GM21723 (cell line): ENCODE data around the gene CTAGE1.
"Not testable (repeated sequence)": the region's sequence is repeated elsewhere in the genome, so short reads cannot be mapped to it uniquely, and the experiment has no call there.

Experiments
- ATAC-seq: cut with Tn5 transposase; IDR thresholded peaks from one replicate; pipeline ENCODE4 v1.9.1; 2021; ENCODE audit warnings: mild to moderate bottlenecking, moderate library complexity; ENCODE audit not compliant: unreplicated experiment

CTAGE1 gene

DNA sequence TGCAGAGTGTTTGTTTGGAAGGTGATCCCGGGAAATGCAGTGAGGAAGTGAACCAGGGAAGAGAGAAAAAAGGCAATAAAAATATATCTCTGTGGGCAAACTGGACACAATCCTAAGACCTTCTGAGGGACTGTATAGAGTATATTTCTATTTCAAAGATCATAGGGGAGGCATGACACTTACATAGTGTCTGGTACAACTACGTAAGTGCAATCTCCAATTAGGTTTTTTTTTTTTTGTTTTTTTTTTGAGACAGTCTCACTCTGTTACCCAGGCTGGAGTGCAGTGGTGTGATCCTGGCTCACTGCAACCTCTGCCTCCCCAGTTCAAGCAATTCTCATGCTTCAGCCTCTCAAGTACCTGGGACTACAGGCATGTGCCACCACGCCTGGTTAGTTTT is 24.6 kb downstream of the CTAGE1 start:
- not testable (repeated sequence) for ATAC-seq

GRCh38 chr18:22391407-22392345 is 26.0 kb downstream of the CTAGE1 start:
- no peak for ATAC-seq

DNA sequence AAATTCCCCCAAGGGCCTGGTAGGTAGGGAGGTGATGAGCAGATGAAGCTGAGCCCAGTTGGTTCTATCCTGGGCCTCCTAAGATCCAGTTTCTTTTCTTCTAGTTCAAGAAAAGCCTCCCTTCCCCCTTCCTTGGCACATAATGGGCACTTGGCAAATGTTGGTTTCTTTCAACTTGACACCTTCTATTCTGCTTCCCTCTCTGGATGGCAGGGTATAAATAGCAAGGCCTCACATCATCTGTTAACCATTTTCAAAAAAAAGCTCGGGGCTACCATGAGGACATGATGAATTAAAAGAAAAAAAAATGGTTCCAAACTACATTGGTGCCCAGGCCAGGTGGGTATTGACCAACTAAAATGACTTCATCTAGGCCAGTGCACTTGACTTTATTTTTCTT is 29.9 kb downstream of the CTAGE1 start:
- no peak for ATAC-seq

GRCh38 chr18:22387364-22387763 is 30.4 kb downstream of the CTAGE1 start:
- no peak for ATAC-seq

DNA sequence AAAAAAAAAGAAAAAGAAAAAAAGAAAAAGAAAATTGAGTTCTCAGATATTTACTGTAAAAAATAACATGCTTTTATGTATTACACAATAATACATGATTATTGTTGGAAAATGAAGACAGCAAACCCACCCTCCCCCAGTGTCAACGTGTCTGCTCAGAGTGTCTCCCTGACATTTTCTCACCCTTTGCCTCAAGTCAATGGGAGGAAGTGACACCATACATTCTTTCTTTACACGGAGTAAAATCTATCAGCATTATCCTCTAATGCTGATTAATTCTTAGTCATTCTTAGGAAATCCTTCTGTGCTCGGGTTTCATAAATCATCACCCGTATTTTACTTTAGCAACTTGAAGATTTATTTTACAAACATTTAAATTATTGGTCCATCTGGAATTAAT is 32.0 kb downstream of the CTAGE1 start:
- no peak for ATAC-seq

GRCh38 chr18:22378672-22379282 is 38.9 kb downstream of the CTAGE1 start:
- ATAC-seq, result no peak

GRCh38 chr18:22377769-22378168 is 39.9 kb downstream of the CTAGE1 start:
- no peak for ATAC-seq

GRCh38 chr18:22370414-22370813 is 47.3 kb downstream of the CTAGE1 start:
- no peak for ATAC-seq

DNA sequence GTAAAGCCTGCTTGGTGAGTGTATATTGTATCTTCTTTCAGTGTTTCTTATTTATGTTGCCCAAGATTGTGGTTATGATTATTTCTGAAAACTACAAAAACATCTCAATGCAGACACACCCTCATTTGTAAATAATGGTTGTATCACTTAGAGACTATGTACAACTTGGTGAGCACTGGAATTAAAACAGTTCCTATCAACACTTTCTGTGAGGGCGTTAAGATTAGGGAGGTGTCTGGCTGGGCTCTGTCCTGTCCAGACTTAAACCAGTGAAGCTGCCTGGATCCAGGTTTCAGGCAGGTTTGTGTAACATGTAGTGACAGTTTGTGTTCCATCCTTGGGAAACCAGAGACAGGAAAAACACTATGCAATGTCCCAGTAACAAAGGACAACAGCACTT is 49.7 kb downstream of the CTAGE1 start:
- ATAC-seq, result no peak

DNA sequence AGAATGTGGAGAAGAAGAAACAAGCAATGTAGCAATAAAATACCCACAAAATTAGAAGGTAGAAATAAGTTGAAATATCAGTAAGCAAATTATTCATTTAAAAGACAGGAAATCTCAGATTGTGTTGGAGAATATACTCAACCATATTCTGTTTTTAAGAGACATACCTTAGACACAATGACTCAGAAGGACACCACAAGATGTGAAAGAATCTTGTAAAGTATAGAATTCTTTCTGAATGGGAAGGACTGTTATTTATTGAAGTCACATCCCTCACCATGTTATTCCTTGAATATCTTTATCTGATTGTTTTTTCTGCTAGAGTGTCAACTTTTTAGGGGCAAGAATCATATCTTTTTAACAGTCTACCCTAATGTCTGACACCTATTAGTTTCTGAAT is 50.4 kb downstream of the CTAGE1 start:
- ATAC-seq, result no peak

GRCh38 chr18:22363867-22364463 is 53.8 kb downstream of the CTAGE1 start:
- no peak for ATAC-seq
